Upper lobe of left lung (tissue), 6 donors: Measurements from ENCODE around the gene KIF26B. TPM values are rescaled to one million over a fixed set of nuclear protein-coding genes. Genes with fewer than 3 reads are reported as not detected.

Source experiments
- ATAC-seq, 2 donors: fragments of 200-7000 bp; cut with Tn5 transposase; one replicate each; pipeline ENCODE4 v1.9.1; 2022; ENCODE audit warnings: mild to moderate bottlenecking in 2 of 2, moderate library complexity in 2 of 2; ENCODE audit not compliant: low FRiP score in 2 of 2
- DNase-seq, 2 donors: peaks; one replicate each; pipeline ENCODE4 v3.0.0-alpha.2; 2019 to 2020
- H3K27ac ChIP-seq, 4 donors: fragments of 200-600 bp; sonication (generic); one replicate each; pipeline ENCODE4 v1.5.1; 2016 to 2019
- H3K27me3 ChIP-seq, 4 donors: fragments of 200-600 bp; sonication (generic); one replicate each; pipeline ENCODE4 v1.5.1; 2017 to 2019
- H3K36me3 ChIP-seq, 4 donors: fragments of 200-600 bp; sonication (generic); one replicate each; pipeline ENCODE4 v1.5.1; 2016 to 2019
- H3K4me1 ChIP-seq, 4 donors: fragments of 200-600 bp; sonication (generic); one replicate each; pipeline ENCODE4 v1.5.1; 2018 to 2019
- H3K4me3 ChIP-seq, 4 donors: fragments of 200-600 bp; sonication (generic); one replicate each; pipeline ENCODE4 v1.5.1; 2017 to 2019; ENCODE audit warnings: mild to moderate bottlenecking in 2 of 4, moderate library complexity in 1 of 4
- H3K9me3 ChIP-seq, 4 donors: fragments of 200-600 bp; sonication (generic); one replicate each; pipeline ENCODE4 v1.5.1; 2018 to 2019
- CTCF ChIP-seq, 6 experiments: fragments of 450-650 bp in 4 of 6; fragments of 200-600 bp in 2 of 6; sonication (generic) in 2 of 6; IDR thresholded peaks; one replicate each; pipeline ENCODE4 v1.5.1; 2016 to 2019; ENCODE audit warnings: antibody characterized with exemption in 6 of 6
- EP300 ChIP-seq, 4 donors: sonication (generic); formaldehyde crosslinking; IDR thresholded peaks; one replicate each; pipeline ENCODE4 v1.5.1; 2017; ENCODE audit warnings: antibody characterized with exemption in 4 of 4, control low read depth in 2 of 4
- POLR2A ChIP-seq, 4 donors: fragments of 450-650 bp; IDR thresholded peaks; one replicate each; pipeline ENCODE4 v1.5.1; 2016 to 2017; ENCODE audit warnings: antibody characterized with exemption in 4 of 4, mild to moderate bottlenecking in 2 of 4
- POLR2AphosphoS5 ChIP-seq, 2 donors: sonication (generic); formaldehyde crosslinking; IDR thresholded peaks; one replicate each; pipeline ENCODE4 v1.5.1; 2017; ENCODE audit warnings: antibody characterized with exemption in 2 of 2
- WGBS, 2 donors: methylation state at CpG; one replicate each; pipeline ENCODE4 v1.1.5; 2017 to 2018; 5-methylcytosine and 5-hydroxymethylcytosine counted together
- total RNA-seq, 6 donors: library from RNA; depleted of rRNA in 4 of 6; stranded (reverse); fragments of >200 nt in 4 of 6; gene quantifications; one replicate each; pipeline versions ENCODE4 v1.1.0 to v1.2.1, GENCODE V29; 2016 to 2021
- donor health status: DM: no; HTN: no; CAD: no; lungs with moderate emphysema.
- donor health status: DM: no; HTN: yes; CAD: no; lungs with severe emphysema.

Gene KIF26B
- total RNA-seq, 6 donors from 2014 or later: 1.2 to 4.3 (median 2.1) TPM

- Histone ChIP-seq H3K4me3 (no peak overlapping the region), H3K27me3 (no peaks in the 10 kb centered on the region), H3K36me3 (no peaks in the 10 kb centered on the region), H3K27ac (no peak overlapping the region), H3K4me1 (no peaks in the 10 kb centered on the region), H3K9me3 (no peaks in the 10 kb centered on the region)
- ATAC-seq: no peak
- 95 to 97% methylated on average over 4 of the region's 4 CpGs for WGBS, 2 donors
- TF ChIP-seq POLR2A (IDR thresholded peaks at IDR 0.05) (no peak), POLR2AphosphoS5 (IDR thresholded peaks at IDR 0.05) (no peak), CTCF (IDR thresholded peaks at IDR 0.05) (no peak), EP300 (IDR thresholded peaks at IDR 0.05) (no peak)
- DNase-seq: no peak
These were observed 38.7 kb upstream of the KIF26B start for GRCh38 chr1:245116131-245116530.

- no peaks in the 10 kb centered on the region for H3K27me3 ChIP-seq
- DNase-seq (no peak), ATAC-seq (no peak)
- no peak overlapping the region for H3K4me3 ChIP-seq
- 80 to 87% methylated on average over 3 of the region's 3 CpGs for WGBS, 2 donors
- no peaks in the 10 kb centered on the region for H3K36me3 ChIP-seq
- no peaks in the 10 kb centered on the region for H3K9me3 ChIP-seq
- TF ChIP-seq POLR2AphosphoS5 (IDR thresholded peaks at IDR 0.05) (no peak), POLR2A (IDR thresholded peaks at IDR 0.05) (no peak), EP300 (IDR thresholded peaks at IDR 0.05) (no peak), CTCF (IDR thresholded peaks at IDR 0.05) (no peak)
- no peak overlapping the region for H3K27ac ChIP-seq
- H3K4me1 ChIP-seq: no peaks in the 10 kb centered on the region
These were observed 38.0 kb upstream of the KIF26B start for GRCh38 chr1:245116751-245117150.

GRCh38 chr1:245118066-245118465 lies 36.7 kb upstream of the KIF26B start:
- Histone ChIP-seq H3K36me3 (no peaks in the 10 kb centered on the region), H3K9me3 (no peaks in the 10 kb centered on the region), H3K27me3 (no peaks in the 10 kb centered on the region), H3K4me1 (no peaks in the 10 kb centered on the region), H3K27ac (no peak overlapping the region), H3K4me3 (no peak overlapping the region)
- ATAC-seq (no peak), DNase-seq (no peak)
- WGBS, 2 donors: 84 to 85% methylated on average over 7 of the region's 7 CpGs
- TF ChIP-seq EP300 (IDR thresholded peaks at IDR 0.05): no peak
- no peak for TF ChIP-seq CTCF (IDR thresholded peaks at IDR 0.05)
- TF ChIP-seq POLR2AphosphoS5 (IDR thresholded peaks at IDR 0.05): no peak
- no peak for TF ChIP-seq POLR2A (IDR thresholded peaks at IDR 0.05)

- no peak for ATAC-seq
These were observed 36.0 kb upstream of the KIF26B start for GRCh38 chr1:245118806-245119205.

More at GRCh38 chr1:245118806-245119205, 36.0 kb upstream of the KIF26B start:
- H3K9me3 ChIP-seq: no peaks in the 10 kb centered on the region
- TF ChIP-seq POLR2AphosphoS5 (IDR thresholded peaks at IDR 0.05) (no peak), CTCF (IDR thresholded peaks at IDR 0.05) (no peak), POLR2A (IDR thresholded peaks at IDR 0.05) (no peak), EP300 (IDR thresholded peaks at IDR 0.05) (no peak)
- H3K27me3 ChIP-seq: no peaks in the 10 kb centered on the region
- H3K36me3 ChIP-seq: no peaks in the 10 kb centered on the region
- H3K4me3 ChIP-seq: no peak overlapping the region
- H3K27ac ChIP-seq: no peak overlapping the region
- WGBS, 2 donors: 98% methylated on average over 2 of the region's 2 CpGs
- no peak for DNase-seq
- H3K4me1 ChIP-seq: no peaks in the 10 kb centered on the region
